Measurements from ENCODE around the gene LRMDA.

DNA sequence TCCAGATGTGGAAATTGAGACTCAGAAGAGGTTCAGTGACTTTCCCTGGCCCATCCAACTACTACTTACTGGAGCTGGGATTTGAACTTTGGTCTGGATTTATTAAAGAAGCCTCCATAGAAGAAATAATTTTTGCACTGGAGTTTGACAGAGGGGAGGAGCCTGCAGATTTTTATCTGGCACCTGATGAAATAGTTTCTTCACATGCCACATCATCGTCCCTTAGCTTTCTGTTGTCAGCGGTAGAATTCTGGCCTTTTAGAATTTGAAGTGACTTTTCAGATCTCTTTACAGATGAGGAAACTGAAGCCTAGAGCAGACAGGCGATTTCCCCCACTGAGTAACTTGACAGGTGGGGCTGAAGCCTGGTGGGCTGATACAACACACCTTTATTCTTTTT, 233.5 kb downstream of the LRMDA start:
- no peak for TF ChIP-seq POLR2A (IDR thresholded peaks at IDR 0.05)
- TF ChIP-seq, protein P1, sequence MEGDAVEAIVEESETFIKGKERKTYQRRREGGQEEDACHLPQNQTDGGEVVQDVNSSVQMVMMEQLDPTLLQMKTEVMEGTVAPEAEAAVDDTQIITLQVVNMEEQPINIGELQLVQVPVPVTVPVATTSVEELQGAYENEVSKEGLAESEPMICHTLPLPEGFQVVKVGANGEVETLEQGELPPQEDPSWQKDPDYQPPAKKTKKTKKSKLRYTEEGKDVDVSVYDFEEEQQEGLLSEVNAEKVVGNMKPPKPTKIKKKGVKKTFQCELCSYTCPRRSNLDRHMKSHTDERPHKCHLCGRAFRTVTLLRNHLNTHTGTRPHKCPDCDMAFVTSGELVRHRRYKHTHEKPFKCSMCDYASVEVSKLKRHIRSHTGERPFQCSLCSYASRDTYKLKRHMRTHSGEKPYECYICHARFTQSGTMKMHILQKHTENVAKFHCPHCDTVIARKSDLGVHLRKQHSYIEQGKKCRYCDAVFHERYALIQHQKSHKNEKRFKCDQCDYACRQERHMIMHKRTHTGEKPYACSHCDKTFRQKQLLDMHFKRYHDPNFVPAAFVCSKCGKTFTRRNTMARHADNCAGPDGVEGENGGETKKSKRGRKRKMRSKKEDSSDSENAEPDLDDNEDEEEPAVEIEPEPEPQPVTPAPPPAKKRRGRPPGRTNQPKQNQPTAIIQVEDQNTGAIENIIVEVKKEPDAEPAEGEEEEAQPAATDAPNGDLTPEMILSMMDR (IDR thresholded peaks at IDR 0.05): no peak
